HG02759 (cell line): Measurements from ENCODE around the gene CCNL2.

ENCODE experiments used
- ATAC-seq: cut with Tn5 transposase; IDR thresholded peaks from one replicate; pipeline ENCODE4 v1.9.1; 2021; ENCODE audit warnings: mild to moderate bottlenecking, moderate library complexity; ENCODE audit not compliant: unreplicated experiment

The CCNL2 gene

DNA sequence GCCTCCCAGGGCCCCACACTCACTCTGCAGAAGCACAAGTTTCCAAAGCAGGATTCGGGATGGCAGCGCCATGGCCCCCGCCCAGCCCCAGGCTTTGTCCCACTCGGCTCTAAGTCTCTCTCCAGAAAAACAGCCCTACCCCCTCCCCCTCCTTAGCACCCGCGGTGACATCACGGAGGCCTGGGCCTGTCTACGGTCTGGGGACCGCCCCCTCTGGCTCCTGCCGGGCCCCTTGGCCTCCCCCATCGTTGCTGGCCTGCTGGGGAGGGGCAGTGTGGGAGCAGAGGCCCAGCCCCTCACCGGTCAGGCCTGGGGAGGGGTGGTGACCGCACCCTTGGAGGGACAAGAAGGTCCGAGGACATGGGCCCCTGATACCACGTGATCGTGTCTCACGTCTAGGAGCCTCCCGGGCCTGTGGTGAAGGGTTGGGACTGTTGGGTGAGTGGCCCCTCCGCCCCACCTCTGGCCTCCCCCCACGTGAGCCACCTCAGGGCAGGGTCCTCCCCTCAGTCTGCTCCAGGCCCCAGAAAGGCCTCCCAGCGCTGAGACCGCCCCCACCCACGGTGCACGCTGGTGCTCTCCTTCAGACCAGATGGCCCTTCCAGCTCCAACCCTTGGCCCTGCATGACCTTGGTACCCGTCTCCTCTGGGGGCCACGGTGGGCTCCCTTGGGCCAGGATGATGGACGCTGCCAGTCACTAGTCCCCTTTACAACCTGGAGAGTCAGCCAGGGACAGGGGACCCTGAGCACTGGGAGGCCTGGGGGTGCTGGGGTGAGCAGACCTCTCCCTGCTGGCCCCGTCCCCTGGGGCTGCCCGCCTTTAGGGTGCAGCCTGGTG is 40.5 kb downstream of the CCNL2 start, which contains the start of gene MXRA8:
Gene MXRA8, minus strand, starts transcription at position 123 of the 839 bp plus-strand sequence. Its CDS starts 51 bp downstream, at position 72.
- no peak for ATAC-seq

DNA sequence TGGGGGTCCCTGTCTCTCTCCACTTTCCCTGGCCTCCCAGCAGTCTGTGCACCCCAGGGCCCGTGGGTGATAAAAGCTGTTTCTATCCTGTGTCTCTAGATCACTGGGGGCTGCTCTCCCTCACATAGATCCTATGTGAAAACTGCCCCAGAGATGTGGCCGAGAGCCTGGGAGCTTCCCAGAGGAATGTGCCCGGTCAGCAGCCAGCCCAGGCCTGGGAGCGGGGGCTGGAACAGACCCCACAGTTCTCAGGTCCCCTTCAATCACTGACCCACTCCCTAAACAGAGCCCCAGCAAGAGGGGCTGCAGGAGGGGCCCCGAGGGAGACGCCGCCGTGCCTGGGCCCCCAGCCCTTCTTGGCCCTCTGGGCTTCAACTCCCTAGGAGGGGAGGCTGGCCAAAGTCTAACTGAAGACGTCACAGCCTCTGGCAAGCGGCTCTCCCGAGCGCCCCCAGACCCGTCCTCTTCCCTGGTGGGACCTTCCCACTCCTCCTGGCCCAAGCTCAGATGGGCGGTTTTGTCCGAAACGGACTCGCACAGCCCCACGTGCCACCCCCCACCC is 41.2 kb downstream of the CCNL2 start:
- no peak for ATAC-seq

DNA sequence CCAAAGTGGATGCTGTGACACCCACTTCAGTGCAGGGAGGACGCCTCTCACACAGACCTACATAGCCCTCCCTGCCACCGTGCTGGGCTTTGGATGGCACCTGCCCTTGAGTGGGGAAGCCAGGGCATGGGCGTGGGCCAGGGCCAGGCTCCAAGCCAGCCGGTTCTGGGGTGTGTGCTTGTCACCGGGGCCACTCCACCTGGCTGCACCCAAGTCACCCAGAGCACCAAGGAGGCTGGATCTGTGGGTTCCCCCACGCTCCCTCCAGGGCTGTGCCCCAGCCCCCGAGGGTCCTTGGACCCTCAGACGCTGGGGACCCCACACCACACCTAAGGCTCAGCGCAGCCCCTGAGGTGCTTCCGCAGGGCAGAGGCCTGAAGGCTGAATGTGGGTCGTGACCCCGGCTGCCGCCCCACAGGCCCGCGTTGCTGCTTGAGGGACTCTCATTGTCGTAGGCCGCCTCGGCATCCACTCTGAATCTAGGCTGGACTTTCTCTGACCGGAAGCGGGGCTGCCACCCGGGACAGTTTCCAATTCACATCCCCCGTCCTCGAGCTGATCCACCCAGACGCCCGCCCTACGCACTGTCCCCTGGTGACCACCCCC is 42.2 kb downstream of the CCNL2 start:
- ATAC-seq = no peak

DNA sequence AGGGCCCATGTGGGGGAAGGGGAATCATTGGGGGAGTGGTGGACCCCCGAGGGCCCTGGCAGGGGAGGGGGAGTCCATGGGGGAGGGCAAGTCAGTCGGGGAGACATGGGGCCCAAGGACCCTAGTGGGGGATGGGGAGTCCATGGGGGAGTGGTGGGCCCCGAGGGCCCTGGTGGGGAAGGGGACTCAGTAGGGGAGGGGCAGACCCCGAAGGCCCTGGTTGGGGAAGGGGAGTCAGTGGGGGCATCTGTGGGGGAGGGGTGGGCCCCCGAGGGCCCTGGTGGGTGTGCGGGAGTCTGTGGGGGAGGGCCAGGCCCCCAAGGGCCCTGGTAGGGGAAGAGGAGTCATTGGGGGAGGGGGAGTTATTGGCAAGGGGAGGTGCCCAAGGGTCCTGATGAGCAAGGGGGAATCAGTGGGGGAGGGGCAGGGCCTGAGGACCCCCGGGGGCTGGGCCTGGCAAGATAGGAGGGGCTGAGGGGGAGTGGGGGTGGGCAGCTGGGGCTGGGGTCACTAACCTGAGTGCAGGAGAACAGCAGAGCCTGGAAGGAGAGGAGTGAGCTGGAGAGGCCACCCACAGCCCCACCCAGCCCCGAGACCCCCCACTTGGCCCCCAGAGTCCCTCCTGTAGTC is 42.9 kb downstream of the CCNL2 start:
- ATAC-seq = no peak

DNA sequence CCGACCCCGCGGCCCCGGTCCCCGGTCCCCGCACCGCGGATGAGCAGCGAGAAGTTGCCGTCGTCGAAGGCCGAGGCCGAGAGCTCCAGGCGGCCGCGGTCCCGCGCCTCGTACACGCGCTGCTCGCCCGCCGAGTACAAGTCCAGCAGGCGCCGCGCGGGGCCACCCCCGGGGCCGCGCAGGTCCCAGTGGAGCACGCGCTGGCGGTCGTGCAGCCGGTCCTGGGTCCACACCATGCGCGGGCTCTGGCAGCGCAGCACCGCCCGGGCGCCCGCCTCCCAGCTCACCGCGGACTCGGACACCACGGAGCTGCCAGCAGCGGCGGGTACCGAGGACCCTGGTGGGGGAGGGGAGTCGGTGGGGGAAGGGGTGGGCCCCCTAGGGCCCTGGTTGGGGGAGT is 43.7 kb downstream of the CCNL2 start:
- ATAC-seq = no peak

DNA sequence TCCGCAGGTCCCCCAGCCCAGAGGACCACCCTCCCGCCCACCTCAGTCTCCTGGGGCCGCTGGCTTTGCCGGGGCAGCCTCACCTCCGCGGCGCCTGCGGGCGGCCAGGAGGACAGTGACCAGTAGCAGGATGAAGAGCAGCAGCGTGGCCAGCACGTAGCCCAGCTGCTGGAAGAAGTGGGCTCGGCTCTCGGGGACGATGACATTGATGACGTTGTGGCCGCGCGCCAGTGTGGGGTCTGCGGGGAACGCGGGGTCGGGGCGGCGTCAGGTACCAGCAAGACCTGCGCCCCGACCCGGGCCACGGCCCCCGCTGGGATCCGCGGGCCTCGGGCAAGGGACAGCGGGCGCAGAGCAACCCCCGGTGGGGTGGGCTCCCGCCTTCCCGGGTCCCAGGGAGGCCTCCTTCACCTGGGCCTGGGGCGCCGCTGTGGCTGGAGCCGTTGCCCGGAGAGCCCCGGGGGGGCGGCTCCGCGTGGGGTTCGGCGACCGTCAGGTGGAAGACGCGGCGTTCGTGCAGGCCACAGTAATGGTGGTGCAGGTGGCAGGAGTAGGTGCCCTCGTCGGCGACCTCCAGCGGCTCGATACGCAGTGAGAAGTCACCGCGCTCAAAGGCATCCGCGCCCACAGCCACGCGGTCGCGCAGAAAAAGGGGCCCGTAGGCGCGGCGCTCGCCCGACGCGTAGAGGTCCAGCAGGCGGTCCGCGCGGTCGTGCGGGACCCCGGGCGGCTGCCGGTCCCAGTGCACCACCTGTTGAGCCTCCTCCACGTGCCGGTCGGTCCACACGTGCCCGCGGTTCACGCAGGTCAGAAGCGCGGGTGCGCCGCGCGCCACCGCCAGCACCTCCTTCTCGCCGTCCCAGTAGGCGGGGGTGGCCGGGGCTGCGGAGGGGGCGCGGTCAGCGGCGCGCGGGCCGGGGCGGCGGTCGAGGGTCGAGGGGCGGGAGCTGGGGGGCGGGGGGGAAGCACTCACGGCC is 44.6 kb downstream of the CCNL2 start:
- no peak for ATAC-seq

DNA sequence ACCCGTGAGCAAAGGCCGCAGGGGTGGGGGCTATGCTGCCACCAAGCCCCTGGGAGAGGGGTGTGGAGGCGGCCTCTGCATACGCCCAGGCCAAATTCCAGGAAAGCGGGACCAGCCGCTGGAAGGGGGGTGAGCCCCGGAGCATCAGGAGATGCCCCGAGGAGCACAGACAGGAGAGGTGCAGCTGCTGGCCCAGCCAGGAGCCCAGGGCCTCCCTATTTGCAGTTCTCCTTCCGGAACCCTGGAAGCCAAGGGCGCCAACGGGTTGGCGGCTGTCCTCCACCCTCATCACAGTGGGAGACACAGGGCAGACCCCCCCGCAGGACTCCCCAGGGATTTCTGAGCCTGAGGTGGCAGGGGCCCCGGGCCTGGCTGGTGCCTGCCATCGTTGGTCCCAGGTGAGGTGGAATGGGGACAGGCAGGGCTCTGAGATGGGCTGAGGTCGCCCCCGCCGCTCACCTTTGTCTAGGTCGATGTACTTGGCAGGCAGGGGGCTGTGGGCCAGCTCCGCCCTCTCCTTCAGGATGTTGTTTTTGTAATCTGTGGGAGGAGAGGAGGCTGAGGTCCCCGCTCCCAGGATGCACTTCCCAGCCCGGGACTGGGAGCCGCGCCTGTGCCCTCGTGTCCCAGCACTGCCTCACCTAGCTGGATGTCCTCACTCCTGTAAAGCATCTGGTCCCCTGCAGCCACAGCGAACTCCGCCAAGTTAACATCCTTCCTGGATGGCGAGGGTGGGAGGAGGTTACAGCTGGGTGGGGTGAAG is 45.6 kb downstream of the CCNL2 start:
- no peak for ATAC-seq

DNA sequence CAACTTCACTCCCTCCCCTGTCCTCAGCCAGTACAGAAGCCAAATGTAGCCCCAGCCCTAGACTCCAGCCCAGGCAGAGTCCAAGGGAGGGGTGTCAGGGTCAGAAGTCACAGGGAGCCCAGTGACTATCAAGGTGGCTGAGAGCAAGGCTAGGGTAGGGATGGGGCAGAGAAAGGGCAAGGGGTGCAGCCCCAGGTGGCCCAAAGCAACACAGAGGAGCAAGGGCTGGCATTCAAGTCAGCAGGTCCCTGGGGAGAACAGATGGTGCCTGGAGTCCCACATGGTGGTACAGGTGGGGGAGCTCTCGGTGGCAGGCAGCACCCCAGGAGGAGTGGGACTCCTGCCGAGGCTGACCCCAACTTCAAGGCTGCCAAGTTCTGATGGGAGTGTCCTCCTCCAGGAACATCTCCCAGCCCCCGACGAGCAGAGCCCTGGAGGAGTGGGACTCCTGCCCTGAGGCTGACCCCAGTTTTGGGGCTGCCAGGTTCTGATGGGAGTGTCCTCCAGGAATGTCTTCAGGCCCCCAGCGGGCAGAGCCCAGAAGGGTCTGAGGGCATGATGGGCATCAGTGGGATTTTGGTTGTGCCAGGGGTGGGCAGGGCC is 46.2 kb downstream of the CCNL2 start:
- no peak for ATAC-seq

DNA sequence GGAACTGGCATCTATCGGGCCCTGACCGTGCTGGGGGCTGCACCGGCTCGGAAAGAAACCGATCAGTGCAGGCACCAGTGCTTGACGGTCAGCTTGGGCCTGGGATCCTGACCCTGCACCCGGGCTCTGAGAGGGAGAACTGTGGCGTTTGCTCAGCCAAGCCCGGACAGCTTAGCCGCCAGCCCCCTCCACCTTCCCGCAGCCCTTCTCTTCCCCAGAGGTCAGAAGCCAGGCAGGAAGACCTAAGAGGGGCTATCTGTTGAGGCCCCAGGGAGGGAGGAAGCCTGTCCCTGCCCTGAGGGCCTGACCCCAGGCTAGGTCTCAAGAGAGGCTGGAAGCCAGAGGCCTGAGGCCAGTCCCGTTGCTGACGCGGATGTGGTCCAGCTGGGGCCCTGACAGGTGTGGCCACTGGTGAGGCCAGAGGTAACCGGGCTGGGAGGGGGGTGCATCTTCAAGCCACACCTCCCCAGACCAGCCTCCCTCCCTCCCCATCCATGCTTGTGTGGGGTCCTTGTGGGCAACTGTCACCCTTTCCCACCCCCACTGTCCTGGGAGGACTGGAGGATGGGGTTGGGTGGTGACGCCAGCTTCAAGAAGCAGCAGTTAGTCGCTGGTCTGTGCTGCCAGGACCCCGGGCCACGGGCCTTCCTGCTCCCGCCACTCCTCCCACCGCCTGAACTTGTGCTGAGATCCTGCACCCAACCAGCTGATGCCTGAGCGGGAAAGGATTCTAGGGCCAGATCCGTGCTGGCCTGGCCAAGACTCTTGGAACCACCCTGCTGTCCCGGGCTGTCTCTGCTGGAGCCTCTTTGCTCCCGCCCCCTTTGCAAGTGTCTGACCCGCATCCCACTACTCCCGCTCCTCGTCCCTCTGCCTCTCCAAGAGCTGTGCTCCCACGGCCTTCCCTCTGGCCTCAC is 47.4 kb downstream of the CCNL2 start:
- ATAC-seq = no peak

DNA sequence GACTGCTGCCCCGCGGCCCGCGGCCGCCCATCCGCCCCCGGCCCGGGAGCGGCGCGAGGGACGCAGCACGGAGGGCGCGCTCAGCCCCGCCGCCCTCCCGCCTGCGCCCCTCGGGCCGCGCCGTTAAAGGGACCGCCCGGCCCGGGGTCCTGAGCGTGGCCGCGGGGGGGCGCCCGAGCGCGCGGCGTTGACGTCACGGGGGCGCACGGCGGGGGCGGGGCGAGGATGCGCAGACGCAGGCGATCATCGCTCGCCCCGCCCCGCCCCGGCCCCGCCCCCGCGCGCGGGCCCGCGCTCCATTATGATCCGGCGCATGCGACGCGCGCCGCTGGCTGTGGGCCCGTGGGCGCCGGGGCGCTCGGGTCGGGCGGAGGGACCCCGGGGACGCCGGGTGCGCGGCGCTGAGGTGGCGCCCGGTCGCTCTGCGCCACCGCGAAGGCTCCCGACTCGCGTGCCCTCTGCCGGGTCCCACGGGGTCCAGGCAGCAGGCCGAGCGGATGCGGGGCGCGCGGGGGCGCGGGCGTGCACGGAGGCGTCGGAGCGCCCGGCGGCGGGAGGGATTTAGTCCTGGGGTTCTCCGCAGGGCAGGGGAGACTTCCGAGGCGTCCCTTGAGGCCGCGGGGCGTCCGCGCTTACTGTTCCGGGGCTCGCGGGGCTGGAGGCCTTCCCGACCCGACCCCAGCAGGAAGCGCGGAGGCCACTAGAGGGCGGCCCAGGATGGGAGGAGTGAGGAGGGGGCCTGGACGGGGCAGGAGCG is 49.7 kb downstream of the CCNL2 start, which contains the start of gene DVL1:
Gene DVL1, minus strand, starts transcription at position 163 of the 757 bp plus-strand sequence. CDS start 353 bp downstream, outside the sequence.
- peak; percentile 72 for ATAC-seq

DNA sequence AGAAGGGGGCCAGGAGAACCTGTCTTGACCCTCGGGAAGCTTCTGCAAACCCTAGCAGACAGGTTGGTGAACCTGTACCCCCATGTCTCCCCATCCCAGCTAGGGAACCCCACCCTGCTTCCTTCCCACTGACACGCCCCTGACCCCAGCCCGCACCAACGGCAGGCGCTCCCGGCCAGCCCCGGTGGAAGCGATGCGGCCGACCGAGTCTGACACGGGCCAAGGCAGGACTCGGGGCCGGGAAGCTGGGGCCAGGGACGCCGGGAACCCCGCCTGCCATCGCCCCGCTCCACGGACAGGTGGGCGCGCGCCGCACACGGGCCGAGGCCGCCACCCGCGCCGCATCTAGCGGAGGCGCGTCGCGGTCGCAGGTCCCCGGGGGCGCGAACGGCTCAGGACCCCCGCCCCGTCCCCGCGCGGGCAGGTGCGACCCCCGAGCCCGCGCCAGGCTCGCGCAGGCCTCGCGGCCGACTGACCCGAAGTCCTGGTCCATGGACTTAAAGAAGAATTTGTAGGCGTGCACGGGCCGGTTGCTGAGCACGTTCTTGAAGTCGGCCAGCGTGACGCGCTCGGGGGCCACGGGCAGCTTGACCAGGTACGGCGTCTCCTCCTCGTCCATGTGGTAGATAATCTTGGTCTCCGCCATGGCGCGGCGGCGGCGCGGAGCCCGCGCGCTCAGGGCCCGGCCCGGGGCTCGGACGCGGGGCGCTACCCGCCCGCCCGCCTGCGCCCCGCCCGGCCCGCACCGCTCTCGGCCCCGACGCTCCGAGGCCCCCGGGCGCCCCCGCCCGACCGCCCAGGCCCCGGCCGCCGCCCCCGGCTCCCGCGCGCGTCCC is 50.5 kb downstream of the CCNL2 start:
- peak; percentile 40 for ATAC-seq

DNA sequence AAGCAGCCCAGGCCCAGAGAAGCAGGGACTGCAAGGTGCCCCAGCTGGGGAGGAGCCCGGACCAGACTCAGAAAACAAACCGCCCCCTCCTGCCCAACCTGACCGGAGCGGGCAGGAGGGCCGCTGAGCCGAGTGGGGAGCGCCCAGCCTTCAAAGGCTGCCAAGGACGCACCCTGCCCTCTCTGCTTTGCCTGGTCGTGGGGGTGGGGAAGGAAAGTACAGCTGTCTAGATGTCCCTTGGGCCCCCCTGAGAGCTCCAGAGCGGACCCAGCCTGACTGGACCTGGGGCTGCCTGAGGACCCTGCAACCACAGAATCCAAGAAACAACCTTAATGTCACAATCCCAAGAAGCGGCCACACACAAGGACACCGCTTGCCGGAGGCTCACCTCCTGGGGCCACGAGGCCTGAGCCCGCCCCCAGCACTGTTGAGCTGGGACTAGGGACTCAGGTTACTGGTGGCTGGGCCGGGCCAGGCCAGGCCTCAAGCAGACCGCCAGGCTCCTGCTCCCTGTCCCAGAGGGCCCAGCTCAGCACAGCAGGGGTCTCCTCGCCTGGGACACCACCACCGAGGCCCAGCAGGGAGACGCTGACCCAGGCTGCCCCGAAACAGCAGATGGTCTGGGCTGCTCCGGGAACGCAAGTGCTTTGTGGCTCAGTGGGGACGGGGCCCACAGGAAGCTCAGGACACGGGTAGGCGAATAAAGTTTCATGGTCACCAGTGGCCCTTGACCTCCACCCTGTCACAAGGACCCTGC is 51.3 kb downstream of the CCNL2 start:
- no peak for ATAC-seq

DNA sequence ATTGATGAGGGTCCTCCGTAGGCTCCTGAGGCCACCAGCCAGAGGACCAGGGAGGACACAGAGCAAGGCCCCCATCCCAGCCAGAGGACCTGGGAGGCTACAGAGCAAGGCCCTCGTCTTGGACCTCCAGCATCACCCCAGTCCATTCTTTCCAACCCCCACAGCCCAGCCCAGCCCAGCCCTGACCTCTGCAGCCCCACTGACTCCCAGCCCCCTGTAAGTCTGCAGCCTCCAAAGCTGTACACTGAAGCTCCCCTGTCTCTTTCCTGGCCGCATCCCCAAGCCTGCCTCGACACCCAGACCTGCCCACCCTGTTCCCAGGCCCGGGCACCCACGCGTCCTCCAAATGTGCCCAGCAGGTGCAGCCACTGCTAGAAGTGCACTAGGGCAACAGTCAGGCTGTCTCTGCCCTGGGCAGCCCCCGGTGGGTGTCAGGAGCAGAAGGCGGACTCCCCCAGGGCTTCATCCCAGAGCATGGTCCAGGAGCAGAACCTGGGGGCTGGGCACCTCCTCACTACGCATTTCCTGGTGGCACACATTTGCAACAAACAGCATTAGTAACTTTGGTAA is 52.0 kb downstream of the CCNL2 start:
- no peak for ATAC-seq

DNA sequence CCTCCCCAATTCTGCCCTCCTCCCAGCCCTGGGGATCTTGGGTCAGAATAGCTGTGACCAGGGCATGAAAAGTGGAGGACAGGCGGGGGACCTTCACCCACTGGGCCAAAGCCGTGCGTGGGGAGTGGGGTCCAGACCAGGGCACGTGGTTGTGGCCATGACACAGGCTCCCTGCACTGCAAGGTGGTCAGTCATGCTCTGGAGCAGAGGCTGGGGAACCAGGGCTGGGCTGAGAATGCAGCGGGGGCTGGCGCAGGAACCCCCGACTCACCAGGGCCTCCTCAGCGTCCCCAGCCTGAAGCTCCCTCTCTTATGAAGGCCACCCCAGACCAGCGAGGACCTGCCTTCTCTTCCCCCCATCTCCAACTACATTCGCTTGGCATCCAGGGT is 52.6 kb downstream of the CCNL2 start:
- ATAC-seq = no peak

DNA sequence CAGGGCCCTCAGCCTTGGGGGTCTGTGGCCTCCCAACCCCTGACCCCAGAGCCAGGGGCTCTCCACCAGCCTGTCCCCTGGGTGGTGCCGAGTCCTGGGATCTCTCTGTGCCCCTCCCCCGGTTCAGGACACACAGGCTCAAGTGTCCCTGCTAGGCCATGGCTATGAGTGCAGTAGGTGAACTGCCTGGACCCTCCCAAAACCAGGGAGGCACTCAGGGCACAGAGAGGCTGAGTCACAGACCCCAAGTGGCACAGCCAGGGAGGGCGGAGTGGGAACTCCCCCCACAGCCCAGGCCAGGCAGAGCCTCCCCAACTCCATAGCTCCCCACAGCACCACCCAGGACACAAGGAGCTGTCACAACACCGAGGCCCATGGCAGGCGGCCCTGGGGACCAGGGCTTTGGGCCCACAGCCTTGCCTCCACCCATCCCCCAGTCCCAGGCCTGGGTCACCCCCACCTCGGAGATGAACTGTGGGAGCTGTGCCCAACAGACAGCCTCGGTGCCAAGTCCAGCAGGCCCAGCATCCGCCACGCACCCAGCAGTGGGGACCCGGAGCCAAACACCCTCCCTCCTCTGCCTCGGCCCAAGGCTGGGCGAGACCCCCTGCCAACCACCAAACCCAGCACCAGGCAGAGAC is 53.2 kb downstream of the CCNL2 start:
- no peak for ATAC-seq
